GM12878 (cell line): ENCODE data around the gene GNB2.

Source experiments
- NR2C2 ChIP-seq: IDR thresholded peaks from 2 replicates; pipeline ENCODE4 v1.6.1; 2011; ENCODE audit warnings: borderline replicate concordance, low read depth; ENCODE audit not compliant: control insufficient read depth, insufficient read length
- TF ChIP-seq, protein P1 (sequence below), 3 experiments: IDR thresholded peaks in 2 of 3; conservative IDR thresholded peaks in 1 of 3; 2 replicates each; pipeline ENCODE4 v1.5.1; 2011; ENCODE audit warnings: low read depth in 3 of 3, low read length in 3 of 3, mild to moderate bottlenecking in 3 of 3, control low read depth in 2 of 3, moderate library complexity in 2 of 3, inconsistent platforms in 1 of 3, mixed read lengths in 1 of 3; ENCODE audit not compliant: control insufficient read depth in 2 of 3, insufficient read depth in 1 of 3; ENCODE audit errors: extremely low read depth in 1 of 3
- TF ChIP-seq, protein P2 (sequence below): fragments of 450-650 bp; formaldehyde crosslinking; IDR thresholded peaks from 2 replicates; pipeline ENCODE4 v1.5.0; 2022; ENCODE audit warnings: mild to moderate bottlenecking, missing genetic modification characterization
- TF ChIP-seq, protein P3 (sequence below): IDR thresholded peaks from 2 replicates; pipeline ENCODE4 v1.6.1; 2012; ENCODE audit warnings: low read depth, low read length, improper control_type of control experiment

DNA sequence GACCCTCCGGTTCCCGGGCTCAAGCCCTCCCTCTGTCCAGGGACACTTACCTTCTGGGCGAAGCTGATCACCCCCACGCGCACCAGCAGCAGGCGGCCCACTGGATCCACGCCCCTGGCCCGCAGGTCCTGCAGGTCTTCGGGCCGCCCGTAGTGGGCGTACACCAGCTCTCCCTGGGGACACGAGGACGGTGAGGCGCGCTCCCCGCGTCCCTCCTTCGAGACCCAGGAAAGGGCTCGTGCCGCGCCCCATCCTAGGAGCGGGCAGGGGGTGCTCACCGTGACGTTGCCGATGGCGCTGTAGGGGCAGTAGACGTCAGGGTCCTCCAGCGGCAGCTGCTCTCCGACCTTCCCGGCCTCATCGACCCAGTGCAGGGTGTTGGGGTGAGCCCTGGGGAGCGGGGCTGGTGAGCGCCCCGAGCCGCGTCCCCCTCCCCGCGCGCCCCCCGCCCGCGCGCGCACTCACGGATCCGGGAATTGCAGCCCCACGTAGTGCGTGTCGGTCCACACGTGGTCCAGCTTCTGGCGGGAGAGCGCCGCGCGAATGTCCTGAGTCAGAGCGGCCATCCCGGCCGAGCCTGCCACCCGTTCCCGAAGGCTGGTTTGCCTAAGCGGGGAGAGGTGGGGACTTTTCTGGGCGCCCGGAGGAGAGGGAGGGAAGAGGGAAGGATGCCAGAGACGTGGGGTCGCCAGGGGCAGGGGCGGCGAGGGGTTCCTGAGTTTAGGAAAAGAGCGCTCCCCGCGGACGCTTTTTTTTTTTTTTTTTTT lies 40.4 kb upstream of the GNB2 start:
- TF ChIP-seq, protein P1, sequence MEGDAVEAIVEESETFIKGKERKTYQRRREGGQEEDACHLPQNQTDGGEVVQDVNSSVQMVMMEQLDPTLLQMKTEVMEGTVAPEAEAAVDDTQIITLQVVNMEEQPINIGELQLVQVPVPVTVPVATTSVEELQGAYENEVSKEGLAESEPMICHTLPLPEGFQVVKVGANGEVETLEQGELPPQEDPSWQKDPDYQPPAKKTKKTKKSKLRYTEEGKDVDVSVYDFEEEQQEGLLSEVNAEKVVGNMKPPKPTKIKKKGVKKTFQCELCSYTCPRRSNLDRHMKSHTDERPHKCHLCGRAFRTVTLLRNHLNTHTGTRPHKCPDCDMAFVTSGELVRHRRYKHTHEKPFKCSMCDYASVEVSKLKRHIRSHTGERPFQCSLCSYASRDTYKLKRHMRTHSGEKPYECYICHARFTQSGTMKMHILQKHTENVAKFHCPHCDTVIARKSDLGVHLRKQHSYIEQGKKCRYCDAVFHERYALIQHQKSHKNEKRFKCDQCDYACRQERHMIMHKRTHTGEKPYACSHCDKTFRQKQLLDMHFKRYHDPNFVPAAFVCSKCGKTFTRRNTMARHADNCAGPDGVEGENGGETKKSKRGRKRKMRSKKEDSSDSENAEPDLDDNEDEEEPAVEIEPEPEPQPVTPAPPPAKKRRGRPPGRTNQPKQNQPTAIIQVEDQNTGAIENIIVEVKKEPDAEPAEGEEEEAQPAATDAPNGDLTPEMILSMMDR (IDR thresholded peaks at IDR 0.05 in 2 of 3, conservative IDR thresholded peaks at IDR 0.05 in 1 of 3; ENCODE audit: control insufficient read depth in 2 of 3, extremely low read depth in 1 of 3, insufficient read depth in 1 of 3, low read depth in 3 of 3, low read length in 3 of 3): peak; percentile 47 to 64 (median 48)
- TF ChIP-seq NR2C2: no peak
- TF ChIP-seq, protein P2, sequence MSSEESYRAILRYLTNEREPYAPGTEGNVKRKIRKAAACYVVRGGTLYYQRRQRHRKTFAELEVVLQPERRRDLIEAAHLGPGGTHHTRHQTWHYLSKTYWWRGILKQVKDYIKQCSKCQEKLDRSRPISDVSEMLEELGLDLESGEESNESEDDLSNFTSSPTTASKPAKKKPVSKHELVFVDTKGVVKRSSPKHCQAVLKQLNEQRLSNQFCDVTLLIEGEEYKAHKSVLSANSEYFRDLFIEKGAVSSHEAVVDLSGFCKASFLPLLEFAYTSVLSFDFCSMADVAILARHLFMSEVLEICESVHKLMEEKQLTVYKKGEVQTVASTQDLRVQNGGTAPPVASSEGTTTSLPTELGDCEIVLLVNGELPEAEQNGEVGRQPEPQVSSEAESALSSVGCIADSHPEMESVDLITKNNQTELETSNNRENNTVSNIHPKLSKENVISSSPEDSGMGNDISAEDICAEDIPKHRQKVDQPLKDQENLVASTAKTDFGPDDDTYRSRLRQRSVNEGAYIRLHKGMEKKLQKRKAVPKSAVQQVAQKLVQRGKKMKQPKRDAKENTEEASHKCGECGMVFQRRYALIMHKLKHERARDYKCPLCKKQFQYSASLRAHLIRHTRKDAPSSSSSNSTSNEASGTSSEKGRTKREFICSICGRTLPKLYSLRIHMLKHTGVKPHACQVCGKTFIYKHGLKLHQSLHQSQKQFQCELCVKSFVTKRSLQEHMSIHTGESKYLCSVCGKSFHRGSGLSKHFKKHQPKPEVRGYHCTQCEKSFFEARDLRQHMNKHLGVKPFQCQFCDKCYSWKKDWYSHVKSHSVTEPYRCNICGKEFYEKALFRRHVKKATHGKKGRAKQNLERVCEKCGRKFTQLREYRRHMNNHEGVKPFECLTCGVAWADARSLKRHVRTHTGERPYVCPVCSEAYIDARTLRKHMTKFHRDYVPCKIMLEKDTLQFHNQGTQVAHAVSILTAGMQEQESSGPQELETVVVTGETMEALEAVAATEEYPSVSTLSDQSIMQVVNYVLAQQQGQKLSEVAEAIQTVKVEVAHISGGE (CRISPR knock-in tag): no peak
- TF ChIP-seq, protein P3, sequence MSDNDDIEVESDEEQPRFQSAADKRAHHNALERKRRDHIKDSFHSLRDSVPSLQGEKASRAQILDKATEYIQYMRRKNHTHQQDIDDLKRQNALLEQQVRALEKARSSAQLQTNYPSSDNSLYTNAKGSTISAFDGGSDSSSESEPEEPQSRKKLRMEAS: peak; percentile 64; the same call in 1 of the 2 replicates
